A549 (cell line): ENCODE data around the gene GAS1. TPM values are rescaled to one million over a fixed set of nuclear protein-coding genes. Genes with fewer than 3 reads are reported as not detected.

Experiments
- ATAC-seq, 2 experiments: fragments of 200-7000 bp in 1 of 2; fragments of >200 bp in 1 of 2; cut with Nextera tagmentation in 1 of 2; cut with Tn5 transposase in 1 of 2; 3 replicates each; pipeline versions ENCODE4 v1.8.0 to v1.9.1; 2018 to 2020; ENCODE audit warnings: mild to moderate bottlenecking in 1 of 2, moderate library complexity in 1 of 2
- CTCF ChIA-PET: fragments of 300-600 bp; sonication (Branson Sonifier 250); formaldehyde crosslinking; extraction: SDS; loops from one replicate; lab custom pipeline; 2021; ENCODE audit warnings: antibody characterized with exemption, inconsistent platforms; lab: Yijun Ruan, JAX
- POLR2A ChIA-PET: fragments of 350-600 bp; formaldehyde crosslinking; extraction: SDS; loops from one replicate; lab custom pipeline; 2021; ENCODE audit warnings: antibody characterized with exemption, inconsistent platforms; lab: Yijun Ruan, JAX
- DNase-seq, 2 experiments: peaks; one replicate each; pipeline versions ENCODE4 v3.0.0 to v3.0.0-alpha.2; 2011 to 2016; ENCODE audit warnings: low read depth in 1 of 2, low spot score in 1 of 2
- FAIRE-seq: peaks from 2 replicates; lab custom pipeline; 2011; peaks lifted over from hg19 to GRCh38; lab: Jason Lieb, UNC
- H3K27ac ChIP-seq, 2 experiments: fragments of >200 bp; sonication (Bioruptor Twin); formaldehyde crosslinking; 3 replicates each; pipeline ENCODE4 v1.5.1; 2016 to 2017
- H3K4me1 ChIP-seq: fragments of >200 bp; sonication (Bioruptor Twin); formaldehyde crosslinking; 3 replicates; pipeline ENCODE4 v1.6.1; 2016
- H3K4me2 ChIP-seq: fragments of >200 bp; sonication (Bioruptor Twin); formaldehyde crosslinking; 3 replicates; pipeline ENCODE4 v1.6.1; 2016
- H3K4me3 ChIP-seq: fragments of >200 bp; sonication (Bioruptor Twin); formaldehyde crosslinking; 3 replicates; pipeline ENCODE4 v1.5.1; 2016
- H3K9me3 ChIP-seq: fragments of >200 bp; sonication (Bioruptor Twin); formaldehyde crosslinking; 3 replicates; pipeline ENCODE4 v1.6.1; 2016
- BHLHE40 ChIP-seq: IDR thresholded peaks from 2 replicates; pipeline ENCODE4 v1.6.1; 2012; ENCODE audit warnings: low read depth, low read length, inconsistent platforms
- CBX8 ChIP-seq: fragments of 200-600 bp; sonication (generic); IDR thresholded peaks from 2 replicates; pipeline ENCODE4 v1.6.1; 2016
- CEBPB ChIP-seq, 2 experiments: fragments of >200 bp in 1 of 2; sonication (Bioruptor Twin) in 1 of 2; formaldehyde crosslinking in 1 of 2; IDR thresholded peaks; 2 replicates each; pipeline ENCODE4 v1.6.1; 2012 to 2016
- CHD2 ChIP-seq: fragments of 150-350 bp; IDR thresholded peaks from 2 replicates; pipeline ENCODE4 v1.6.1; 2014; ENCODE audit warnings: low read length; ENCODE audit not compliant: partially characterized antibody
- CHD4 ChIP-seq: fragments of 200-600 bp; sonication (generic); IDR thresholded peaks from 2 replicates; pipeline ENCODE4 v1.6.1; 2016; ENCODE audit warnings: antibody characterized with exemption, mild to moderate bottlenecking, borderline replicate concordance
- E2F6 ChIP-seq: IDR thresholded peaks from 2 replicates; pipeline ENCODE4 v1.6.1; 2012; ENCODE audit warnings: low read depth, borderline replicate concordance
- EHF ChIP-seq: fragments of 250-450 bp; sonication (Bioruptor Pico); IDR thresholded peaks from 2 replicates; pipeline ENCODE4 v1.5.0; 2020; ENCODE audit warnings: mild to moderate bottlenecking
- EHMT2 ChIP-seq: fragments of 200-600 bp; sonication (generic); IDR thresholded peaks from 2 replicates; pipeline ENCODE4 v1.6.1; 2016; ENCODE audit warnings: antibody characterized with exemption, low read depth, mild to moderate bottlenecking, moderate library complexity
- EP300 ChIP-seq, 2 experiments: fragments of >200 bp; sonication (Bioruptor Twin); formaldehyde crosslinking; IDR thresholded peaks; 2 replicates in 1 of 2; 3 replicates in 1 of 2; pipeline ENCODE4 v1.6.1; 2016 to 2017
- ESRRA ChIP-seq: fragments of 150-350 bp; IDR thresholded peaks from 2 replicates; pipeline ENCODE4 v1.6.1; 2014; ENCODE audit warnings: mild to moderate bottlenecking, low read length, borderline replicate concordance
- GATA3 ChIP-seq: IDR thresholded peaks from 2 replicates; pipeline ENCODE4 v1.6.1; 2012; ENCODE audit warnings: borderline replicate concordance
- HMGXB4 ChIP-seq: fragments of 250-450 bp; sonication (Bioruptor Pico); IDR thresholded peaks from 2 replicates; pipeline ENCODE4 v1.5.0; 2021; ENCODE audit warnings: mild to moderate bottlenecking, moderate library complexity, borderline replicate concordance
- HOXA7 ChIP-seq: fragments of 250-450 bp; sonication (Bioruptor Pico); IDR thresholded peaks from 2 replicates; pipeline ENCODE4 v1.5.0; 2020; ENCODE audit warnings: mild to moderate bottlenecking, moderate library complexity
- HOXB13 ChIP-seq: fragments of 250-450 bp; sonication (Bioruptor Pico); IDR thresholded peaks from 2 replicates; pipeline ENCODE4 v1.5.0; 2020; ENCODE audit warnings: low read depth, mild to moderate bottlenecking, moderate library complexity
- HOXB5 ChIP-seq: fragments of 250-450 bp; sonication (Bioruptor Pico); IDR thresholded peaks from 2 replicates; pipeline ENCODE4 v1.5.0; 2020; ENCODE audit warnings: mild to moderate bottlenecking, moderate library complexity
- JUN ChIP-seq, 2 experiments: fragments of >200 bp; sonication (Bioruptor Twin); formaldehyde crosslinking; IDR thresholded peaks; 2 replicates in 1 of 2; 3 replicates in 1 of 2; pipeline ENCODE4 v1.6.1; 2016 to 2017
- KDM1A ChIP-seq: fragments of 200-600 bp; sonication (generic); IDR thresholded peaks from 2 replicates; pipeline ENCODE4 v1.6.1; 2016; ENCODE audit warnings: low read depth, mild to moderate bottlenecking
- KDM5A ChIP-seq: fragments of 200-600 bp; sonication (generic); IDR thresholded peaks from 2 replicates; pipeline ENCODE4 v1.6.1; 2016; ENCODE audit warnings: antibody characterized with exemption, mild to moderate bottlenecking
- MYC ChIP-seq: IDR thresholded peaks from 2 replicates; pipeline ENCODE4 v1.6.1; 2012; ENCODE audit warnings: mild to moderate bottlenecking, inconsistent platforms, low read length, improper control_type of control experiment, borderline replicate concordance
- NFE2L2 ChIP-seq: fragments of 150-350 bp; conservative IDR thresholded peaks from 2 replicates; pipeline ENCODE4 v1.6.1; 2014; ENCODE audit warnings: low read length
- NR3C1 ChIP-seq: fragments of >200 bp; sonication (Bioruptor Twin); formaldehyde crosslinking; IDR thresholded peaks from 3 replicates; pipeline ENCODE4 v1.6.1; 2017
- POLR2A ChIP-seq: IDR thresholded peaks from 2 replicates; pipeline ENCODE4 v1.6.1; 2012; ENCODE audit warnings: mild to moderate bottlenecking, low read length
- RARB ChIP-seq: fragments of 250-450 bp; sonication (Bioruptor Pico); IDR thresholded peaks from 2 replicates; pipeline ENCODE4 v1.8.0; 2021; ENCODE audit warnings: mild to moderate bottlenecking, moderate library complexity
- RCOR1 ChIP-seq: fragments of 150-350 bp; IDR thresholded peaks from 2 replicates; pipeline ENCODE4 v1.6.1; 2014; ENCODE audit warnings: antibody characterized with exemption, low read length, low read depth
- SREBF2 ChIP-seq: fragments of 450-650 bp; IDR thresholded peaks from 2 replicates; pipeline ENCODE4 v1.6.1; 2014; ENCODE audit warnings: mild to moderate bottlenecking, moderate library complexity
- ZC3H11A ChIP-seq: fragments of 450-650 bp; IDR thresholded peaks from 2 replicates; pipeline ENCODE4 v1.6.1; 2014; ENCODE audit warnings: antibody characterized with exemption, mild to moderate bottlenecking
- ZFP36 ChIP-seq: fragments of 450-650 bp; IDR thresholded peaks from 2 replicates; pipeline ENCODE4 v1.6.1; 2014; ENCODE audit warnings: borderline replicate concordance; ENCODE audit not compliant: partially characterized antibody
- ZNF302 ChIP-seq: fragments of 250-450 bp; sonication (Bioruptor Pico); IDR thresholded peaks from 2 replicates; pipeline ENCODE4 v1.9.0; 2021; ENCODE audit warnings: inconsistent platforms, mild to moderate bottlenecking, moderate library complexity
- ZSCAN20 ChIP-seq: fragments of 250-450 bp; sonication (Bioruptor Pico); IDR thresholded peaks from 2 replicates; pipeline ENCODE4 v1.8.0; 2022; ENCODE audit warnings: mild to moderate bottlenecking, moderate library complexity
- WGBS: methylation state at CpG from one replicate; pipeline ENCODE4 v1.1.6; 2017; ENCODE audit errors: missing lambda C conversion rate; 5-methylcytosine and 5-hydroxymethylcytosine counted together
- polyA plus RNA-seq, 4 experiments: library from polyadenylated mRNA; depleted of rRNA in 3 of 4; stranded (reverse); fragments of >200 nt; fragmentation: RNase III in 1 of 4; extraction: RNeasy Plus Mini Kit Qiagen cat#74134 plus additional on column Dnase treatment in 1 of 4; gene quantifications; 2 replicates in 3 of 4; 3 replicates in 1 of 4; pipeline ENCODE4 v1.2.3, GENCODE V29; 2011 to 2017
- TF ChIP-seq, protein P1 (sequence below): fragments of 250-450 bp; sonication (Bioruptor Pico); IDR thresholded peaks from 2 replicates; pipeline ENCODE4 v1.5.0; 2020; ENCODE audit warnings: low read depth, mild to moderate bottlenecking, moderate library complexity
- TF ChIP-seq, protein P2 (sequence below): fragments of 200-600 bp; sonication (generic); IDR thresholded peaks from 2 replicates; pipeline ENCODE4 v1.6.1; 2016; ENCODE audit warnings: antibody characterized with exemption, mild to moderate bottlenecking, moderate library complexity

Gene GAS1
- polyA plus RNA-seq, 2 of the 4 experiments (the other 2 are of a cell fraction): 0.03 TPM; not detected in 1

DNA sequence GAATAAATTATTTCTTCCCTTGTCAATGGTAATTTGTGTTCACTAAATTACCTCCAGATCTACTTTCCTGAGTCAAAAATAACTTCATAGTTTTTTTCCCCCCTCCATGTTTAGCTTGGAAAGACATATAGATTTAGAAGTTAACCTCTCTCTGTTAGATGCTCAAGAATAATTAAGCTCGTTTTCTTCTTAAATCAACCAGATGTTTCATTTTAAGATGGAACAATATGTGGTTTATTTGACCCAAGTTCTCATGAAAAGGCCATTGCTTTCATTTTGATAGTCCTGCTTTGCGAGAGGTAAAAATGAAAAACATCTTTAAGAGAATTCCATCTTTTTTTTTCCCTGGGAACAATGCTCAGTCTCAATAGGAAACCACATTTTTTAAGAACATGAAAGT, 27.7 kb upstream of the GAS1 start:
- H3K4me3 ChIP-seq: no peak overlapping the region
- FAIRE-seq: no peak
- no peak overlapping the region for H3K4me2 ChIP-seq
- ATAC-seq: no peak
- TF ChIP-seq ZFP36 (no peak), EHF (CRISPR knock-in tag) (no peak), CHD2 (no peak), ZC3H11A (no peak), NFE2L2 (no peak), E2F6 (no peak), GATA3 (no peak), RCOR1 (no peak), ZSCAN20 (CRISPR knock-in tag) (no peak), EP300 (IDR thresholded peaks at IDR 0.05) (no peak), CHD4 (no peak), KDM5A (no peak), ESRRA (no peak), JUN (IDR thresholded peaks at IDR 0.05) (no peak), HMGXB4 (CRISPR knock-in tag) (no peak), HOXB13 (CRISPR knock-in tag) (no peak), NR3C1 (no peak), HOXB5 (CRISPR knock-in tag) (no peak)
- TF ChIP-seq, protein P1, sequence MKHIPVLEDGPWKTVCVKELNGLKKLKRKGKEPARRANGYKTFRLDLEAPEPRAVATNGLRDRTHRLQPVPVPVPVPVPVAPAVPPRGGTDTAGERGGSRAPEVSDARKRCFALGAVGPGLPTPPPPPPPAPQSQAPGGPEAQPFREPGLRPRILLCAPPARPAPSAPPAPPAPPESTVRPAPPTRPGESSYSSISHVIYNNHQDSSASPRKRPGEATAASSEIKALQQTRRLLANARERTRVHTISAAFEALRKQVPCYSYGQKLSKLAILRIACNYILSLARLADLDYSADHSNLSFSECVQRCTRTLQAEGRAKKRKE (CRISPR knock-in tag): no peak
- TF ChIP-seq, protein P2, sequence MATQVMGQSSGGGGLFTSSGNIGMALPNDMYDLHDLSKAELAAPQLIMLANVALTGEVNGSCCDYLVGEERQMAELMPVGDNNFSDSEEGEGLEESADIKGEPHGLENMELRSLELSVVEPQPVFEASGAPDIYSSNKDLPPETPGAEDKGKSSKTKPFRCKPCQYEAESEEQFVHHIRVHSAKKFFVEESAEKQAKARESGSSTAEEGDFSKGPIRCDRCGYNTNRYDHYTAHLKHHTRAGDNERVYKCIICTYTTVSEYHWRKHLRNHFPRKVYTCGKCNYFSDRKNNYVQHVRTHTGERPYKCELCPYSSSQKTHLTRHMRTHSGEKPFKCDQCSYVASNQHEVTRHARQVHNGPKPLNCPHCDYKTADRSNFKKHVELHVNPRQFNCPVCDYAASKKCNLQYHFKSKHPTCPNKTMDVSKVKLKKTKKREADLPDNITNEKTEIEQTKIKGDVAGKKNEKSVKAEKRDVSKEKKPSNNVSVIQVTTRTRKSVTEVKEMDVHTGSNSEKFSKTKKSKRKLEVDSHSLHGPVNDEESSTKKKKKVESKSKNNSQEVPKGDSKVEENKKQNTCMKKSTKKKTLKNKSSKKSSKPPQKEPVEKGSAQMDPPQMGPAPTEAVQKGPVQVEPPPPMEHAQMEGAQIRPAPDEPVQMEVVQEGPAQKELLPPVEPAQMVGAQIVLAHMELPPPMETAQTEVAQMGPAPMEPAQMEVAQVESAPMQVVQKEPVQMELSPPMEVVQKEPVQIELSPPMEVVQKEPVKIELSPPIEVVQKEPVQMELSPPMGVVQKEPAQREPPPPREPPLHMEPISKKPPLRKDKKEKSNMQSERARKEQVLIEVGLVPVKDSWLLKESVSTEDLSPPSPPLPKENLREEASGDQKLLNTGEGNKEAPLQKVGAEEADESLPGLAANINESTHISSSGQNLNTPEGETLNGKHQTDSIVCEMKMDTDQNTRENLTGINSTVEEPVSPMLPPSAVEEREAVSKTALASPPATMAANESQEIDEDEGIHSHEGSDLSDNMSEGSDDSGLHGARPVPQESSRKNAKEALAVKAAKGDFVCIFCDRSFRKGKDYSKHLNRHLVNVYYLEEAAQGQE: no peak
- DNase-seq: no peak
- ChIA-PET CTCF (interaction anchor here (1.5 kb wide), 1 partner anchor 561 kb away, joined by 3 read pairs; no protein-coding TSS in a partner anchor), POLR2A (no interaction called here)
- H3K27ac ChIP-seq: no peak overlapping the region
- no peaks in the 10 kb centered on the region for H3K4me1 ChIP-seq
- H3K9me3 ChIP-seq: no peaks in the 10 kb centered on the region
- WGBS: 11% methylated on average over 2 of the region's 2 CpGs

DNA sequence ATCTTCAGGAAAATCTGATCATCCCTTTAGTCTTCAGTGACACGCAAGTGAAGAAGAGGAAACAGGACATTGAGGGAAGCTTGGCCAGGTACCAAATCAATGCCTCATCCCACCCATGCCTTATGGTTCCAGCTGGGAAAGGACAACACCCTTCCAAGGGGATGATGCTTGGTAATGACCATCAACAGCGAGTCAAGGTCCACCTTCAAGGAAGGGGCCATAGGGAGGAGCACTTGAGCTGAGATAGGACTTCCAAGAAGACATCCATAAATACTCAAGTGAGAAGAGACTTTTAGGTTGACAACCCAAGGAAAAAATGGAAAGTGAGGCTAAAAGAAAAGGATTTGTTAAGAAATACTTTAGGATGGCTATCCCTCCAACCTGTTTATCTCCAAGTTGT, 27.1 kb upstream of the GAS1 start:
- FAIRE-seq (no peak), ATAC-seq (no peak)
- TF ChIP-seq CHD2 (no peak), ZFP36 (no peak), SREBF2 (no peak), CHD4 (no peak), JUN (IDR thresholded peaks at IDR 0.05) (no peak), EHMT2 (no peak), RARB (CRISPR knock-in tag) (no peak), HOXA7 (CRISPR knock-in tag) (no peak), POLR2A (no peak), KDM1A (no peak), MYC (no peak), CBX8 (no peak), RCOR1 (no peak), ZNF302 (no peak), HOXB13 (CRISPR knock-in tag) (no peak), ESRRA (no peak), BHLHE40 (no peak), CEBPB (IDR thresholded peaks at IDR 0.05) (no peak)
- TF ChIP-seq, all 56 proteins: peak for 0
- no peak for DNase-seq
- 19% methylated on average over 2 of the region's 2 CpGs for WGBS
- H3K4me2 ChIP-seq: no peak overlapping the region
- CTCF ChIA-PET: interaction anchor here (1.3 to 1.5 kb wide), 2 partner anchors 32 to 561 kb away, joined by 3 read pairs; no protein-coding TSS in a partner anchor
- no peaks in the 10 kb centered on the region for H3K9me3 ChIP-seq
- POLR2A ChIA-PET: no interaction called here
- no peak overlapping the region for H3K4me3 ChIP-seq
- no peak overlapping the region for H3K27ac ChIP-seq
- H3K4me1 ChIP-seq: no peaks in the 10 kb centered on the region
